ENCODE results near the gene ARRDC2.

The ARRDC2 gene

GRCh38 chr19:18007917-18008673, at the start of gene ARRDC2:
TSS of gene ARRDC2 (plus strand) at chr19:18008170. CDS start at chr19:18008311, 141 bp downstream.
- Mint-ChIP-seq H3K36me3 (ENCODE audit: low read depth) (peaks cover 51% of the 10 kb centered on the region), H3K4me1 (ENCODE audit: low read depth) (peaks cover 44% of the 10 kb centered on the region), H3K27ac (peak within 1 kb of the TSS; percentile 93), H3K27me3 (no peaks in the 10 kb centered on the region), H3K9me3 (no peaks in the 10 kb centered on the region), H3K4me3 (peak within 1 kb of the TSS; percentile 78)
- peak; percentile 89 for DNase-seq

- H3K27me3 Mint-ChIP-seq = peaks cover 54% of the 10 kb centered on the region
- no peak overlapping the region for H3K4me3 Mint-ChIP-seq
- H3K36me3 Mint-ChIP-seq (ENCODE audit: low read depth) = no peaks in the 10 kb centered on the region
- no peaks in the 10 kb centered on the region for H3K9me3 Mint-ChIP-seq
- no peak overlapping the region for H3K27ac Mint-ChIP-seq
- peaks cover 8% of the 10 kb centered on the region for H3K4me1 Mint-ChIP-seq (ENCODE audit: low read depth)
- DNase-seq = no peak
These were observed 43.9 kb upstream of the ARRDC2 start for GRCh38 chr19:17963936-17964691.

- Mint-ChIP-seq H3K27me3 (peaks cover 54% of the 10 kb centered on the region), H3K27ac (no peak overlapping the region), H3K36me3 (ENCODE audit: low read depth) (no peaks in the 10 kb centered on the region), H3K4me1 (ENCODE audit: low read depth) (peaks cover 8% of the 10 kb centered on the region), H3K4me3 (no peak overlapping the region), H3K9me3 (no peaks in the 10 kb centered on the region)
- DNase-seq = no peak
These were observed 42.4 kb upstream of the ARRDC2 start for GRCh38 chr19:17965370-17966128.

GRCh38 chr19:17966129-17966483, 41.9 kb upstream of the ARRDC2 start:
- Mint-ChIP-seq H3K9me3 (no peaks in the 10 kb centered on the region), H3K27ac (no peak overlapping the region), H3K4me1 (ENCODE audit: low read depth) (peaks cover 8% of the 10 kb centered on the region), H3K4me3 (no peak overlapping the region), H3K36me3 (ENCODE audit: low read depth) (no peaks in the 10 kb centered on the region), H3K27me3 (peaks cover 54% of the 10 kb centered on the region)
- no peak for DNase-seq

- Mint-ChIP-seq H3K9me3 (no peaks in the 10 kb centered on the region), H3K36me3 (ENCODE audit: low read depth) (no peaks in the 10 kb centered on the region), H3K27ac (no peak within 1 kb of the TSS), H3K4me1 (ENCODE audit: low read depth) (peaks cover 8% of the 10 kb centered on the region), H3K4me3 (peak within 1 kb of the TSS; percentile 42), H3K27me3 (peaks cover 54% of the 10 kb centered on the region)
- DNase-seq = no peak
These were observed 41.3 kb upstream of the ARRDC2 start, which contains the start of gene KCNN1 for GRCh38 chr19:17966550-17967256. TSS of gene KCNN1 (plus strand) at chr19:17967107. CDS start at chr19:17973889, 6,782 bp downstream.

GRCh38 chr19:17967257-17968051, 40.5 kb upstream of the ARRDC2 start:
- Mint-ChIP-seq H3K9me3 (no peaks in the 10 kb centered on the region), H3K27ac (no peak overlapping the region), H3K27me3 (peaks cover 54% of the 10 kb centered on the region), H3K4me1 (ENCODE audit: low read depth) (peaks cover 8% of the 10 kb centered on the region), H3K36me3 (ENCODE audit: low read depth) (no peaks in the 10 kb centered on the region), H3K4me3 (peak overlapping the region; percentile 42)
- DNase-seq = no peak

GRCh38 chr19:17968362-17968761, 39.6 kb upstream of the ARRDC2 start:
- H3K4me3 Mint-ChIP-seq = no peak overlapping the region
- peaks cover 53% of the 10 kb centered on the region for H3K27me3 Mint-ChIP-seq
- no peaks in the 10 kb centered on the region for H3K9me3 Mint-ChIP-seq
- no peak overlapping the region for H3K27ac Mint-ChIP-seq
- no peak for DNase-seq
- no peaks in the 10 kb centered on the region for H3K36me3 Mint-ChIP-seq (ENCODE audit: low read depth)
- peaks cover 8% of the 10 kb centered on the region for H3K4me1 Mint-ChIP-seq (ENCODE audit: low read depth)

- Mint-ChIP-seq H3K4me1 (ENCODE audit: low read depth) (peaks cover 8% of the 10 kb centered on the region), H3K27me3 (peaks cover 44% of the 10 kb centered on the region), H3K36me3 (ENCODE audit: low read depth) (no peaks in the 10 kb centered on the region), H3K27ac (no peak overlapping the region), H3K4me3 (no peak overlapping the region), H3K9me3 (no peaks in the 10 kb centered on the region)
- no peak for DNase-seq
These were observed 38.7 kb upstream of the ARRDC2 start for GRCh38 chr19:17969096-17969792.

- H3K4me3 Mint-ChIP-seq = no peak overlapping the region
- H3K9me3 Mint-ChIP-seq = no peaks in the 10 kb centered on the region
- peaks cover 18% of the 10 kb centered on the region for H3K27me3 Mint-ChIP-seq
- no peaks in the 10 kb centered on the region for H3K36me3 Mint-ChIP-seq (ENCODE audit: low read depth)
- peaks cover 3% of the 10 kb centered on the region for H3K4me1 Mint-ChIP-seq (ENCODE audit: low read depth)
- DNase-seq = no peak
- no peak overlapping the region for H3K27ac Mint-ChIP-seq
These were observed 35.7 kb upstream of the ARRDC2 start for GRCh38 chr19:17972230-17972629.

- H3K27me3 Mint-ChIP-seq = peaks cover 4% of the 10 kb centered on the region
- no peak overlapping the region for H3K4me3 Mint-ChIP-seq
- no peaks in the 10 kb centered on the region for H3K36me3 Mint-ChIP-seq (ENCODE audit: low read depth)
- H3K9me3 Mint-ChIP-seq = no peaks in the 10 kb centered on the region
- no peak for DNase-seq
- H3K27ac Mint-ChIP-seq = no peak overlapping the region
- no peaks in the 10 kb centered on the region for H3K4me1 Mint-ChIP-seq (ENCODE audit: low read depth)
These were observed 34.2 kb upstream of the ARRDC2 start for GRCh38 chr19:17973759-17974158.

- peaks cover 2% of the 10 kb centered on the region for H3K27me3 Mint-ChIP-seq
- no peak for DNase-seq
- H3K4me3 Mint-ChIP-seq = no peak overlapping the region
- no peak overlapping the region for H3K27ac Mint-ChIP-seq
- no peaks in the 10 kb centered on the region for H3K36me3 Mint-ChIP-seq (ENCODE audit: low read depth)
- no peaks in the 10 kb centered on the region for H3K9me3 Mint-ChIP-seq
- H3K4me1 Mint-ChIP-seq (ENCODE audit: low read depth) = no peaks in the 10 kb centered on the region
These were observed 33.4 kb upstream of the ARRDC2 start for GRCh38 chr19:17974551-17974950.

- H3K27ac Mint-ChIP-seq = no peak overlapping the region
- peaks cover 4% of the 10 kb centered on the region for H3K27me3 Mint-ChIP-seq
These were observed 32.9 kb upstream of the ARRDC2 start for GRCh38 chr19:17975032-17975431.

GRCh38 chr19:17977021-17977420, 30.9 kb upstream of the ARRDC2 start:
- Mint-ChIP-seq H3K4me3 (no peak overlapping the region), H3K36me3 (ENCODE audit: low read depth) (no peaks in the 10 kb centered on the region), H3K27ac (no peak overlapping the region), H3K27me3 (peaks cover 16% of the 10 kb centered on the region), H3K9me3 (no peaks in the 10 kb centered on the region), H3K4me1 (ENCODE audit: low read depth) (no peaks in the 10 kb centered on the region)
- no peak for DNase-seq

More at GRCh38 chr19:17975032-17975431, 32.9 kb upstream of the ARRDC2 start:
- Mint-ChIP-seq H3K9me3 (no peaks in the 10 kb centered on the region), H3K4me3 (no peak overlapping the region), H3K4me1 (ENCODE audit: low read depth) (no peaks in the 10 kb centered on the region), H3K36me3 (ENCODE audit: low read depth) (no peaks in the 10 kb centered on the region)
- no peak for DNase-seq
